ENCODE results near the gene PLAAT3.

PLAAT3 gene

DNA sequence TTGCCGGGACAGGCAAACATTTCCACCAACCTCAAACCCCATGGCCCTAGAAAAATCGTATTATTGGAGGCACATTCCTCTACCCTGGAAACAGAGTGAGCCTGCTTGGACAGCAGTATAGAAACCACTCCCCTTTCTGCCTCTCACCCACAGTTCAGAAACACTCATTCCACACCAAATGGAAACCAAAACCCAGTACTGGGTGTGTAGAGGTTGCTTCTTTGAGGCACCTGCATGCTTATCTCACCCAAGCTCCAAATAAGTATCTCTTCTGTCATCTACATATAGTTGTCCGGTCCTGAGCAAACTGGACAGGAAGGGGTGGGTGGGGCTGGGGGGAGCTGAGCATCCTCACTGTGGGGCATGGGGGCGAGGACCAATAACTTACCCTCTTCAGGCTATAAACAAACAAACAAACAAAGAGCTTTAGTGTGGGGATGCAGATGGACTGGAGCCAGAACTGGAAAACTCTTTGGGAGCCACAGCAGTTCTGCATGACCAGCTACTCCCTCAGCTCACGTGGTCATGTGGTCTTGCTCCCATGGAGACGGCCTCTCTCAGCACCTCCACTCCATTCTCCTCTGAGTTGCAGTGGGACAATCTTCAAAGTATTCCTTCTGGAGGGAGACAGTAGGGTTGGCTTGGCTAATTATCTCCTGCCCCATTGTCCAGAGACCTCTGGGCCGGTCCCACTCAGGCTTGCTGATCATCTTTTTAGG is 50.0 kb downstream of the PLAAT3 start:
- no peak overlapping the region for H3K4me3 ChIP-seq (ENCODE audit: low read depth, low read length)
- DNase-seq (ENCODE audit: low read depth) = no peak
- TF ChIP-seq CTCF (IDR thresholded peaks at IDR 0.05; ENCODE audit: low read depth, low read length) (no peak), MYC (IDR thresholded peaks at IDR 0.05; ENCODE audit: low read depth, low read length) (no peak), POLR2A (IDR thresholded peaks at IDR 0.05; ENCODE audit: extremely low read depth, insufficient read length) (no peak)
- TF ChIP-seq, protein P1, sequence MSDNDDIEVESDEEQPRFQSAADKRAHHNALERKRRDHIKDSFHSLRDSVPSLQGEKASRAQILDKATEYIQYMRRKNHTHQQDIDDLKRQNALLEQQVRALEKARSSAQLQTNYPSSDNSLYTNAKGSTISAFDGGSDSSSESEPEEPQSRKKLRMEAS (IDR thresholded peaks at IDR 0.05; ENCODE audit: low read depth, low read length) = no peak

DNA sequence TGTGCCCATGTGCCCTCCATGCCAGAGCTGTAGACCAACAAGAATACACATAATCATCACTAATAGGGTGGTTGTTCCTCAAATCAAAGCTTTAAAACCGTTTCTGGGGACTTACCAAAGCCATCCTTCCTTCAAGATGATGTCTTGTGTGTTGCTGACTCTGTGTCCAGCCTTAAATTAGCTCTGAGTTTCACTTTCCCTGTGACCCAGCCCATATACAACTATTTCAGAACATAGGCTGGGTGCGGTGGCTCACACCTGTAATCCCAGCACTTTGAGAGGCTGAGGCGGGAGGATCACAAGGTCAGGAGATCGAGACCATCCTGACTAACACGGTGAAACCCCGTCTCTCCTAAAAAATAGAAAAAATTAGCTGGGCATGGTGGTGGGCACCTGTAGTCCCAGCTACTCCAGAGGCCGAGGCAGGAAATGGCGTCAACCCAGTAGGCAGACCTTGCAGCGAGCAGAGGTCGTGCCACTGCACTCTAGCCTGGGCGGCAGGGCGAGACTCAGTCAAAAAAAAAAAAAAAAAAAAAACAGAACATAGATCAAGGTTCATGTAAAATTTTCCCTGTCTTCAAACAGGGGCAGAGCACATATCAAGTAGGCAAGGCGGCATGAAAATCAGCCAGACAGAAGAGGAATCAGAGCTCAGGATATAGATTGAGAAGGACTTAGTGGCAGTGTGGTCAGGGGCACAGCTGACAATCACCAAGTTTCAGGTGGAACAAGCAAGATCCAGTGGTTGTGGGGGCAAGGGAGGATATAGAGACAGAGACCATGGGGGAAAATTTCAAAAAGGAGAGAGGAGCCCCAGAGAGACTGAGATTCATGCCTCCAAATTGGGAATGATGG is 50.8 kb downstream of the PLAAT3 start, which contains the start of gene PLAAT2:
PLAAT2 (minus strand) TSS at position 179 of the 855 bp plus-strand sequence; CDS start at position 124, 55 bp downstream.
- DNase-seq (ENCODE audit: low read depth) = no peak
- TF ChIP-seq POLR2A (IDR thresholded peaks at IDR 0.05; ENCODE audit: extremely low read depth, insufficient read length) (no peak), CTCF (IDR thresholded peaks at IDR 0.05; ENCODE audit: low read depth, low read length) (no peak)

DNA sequence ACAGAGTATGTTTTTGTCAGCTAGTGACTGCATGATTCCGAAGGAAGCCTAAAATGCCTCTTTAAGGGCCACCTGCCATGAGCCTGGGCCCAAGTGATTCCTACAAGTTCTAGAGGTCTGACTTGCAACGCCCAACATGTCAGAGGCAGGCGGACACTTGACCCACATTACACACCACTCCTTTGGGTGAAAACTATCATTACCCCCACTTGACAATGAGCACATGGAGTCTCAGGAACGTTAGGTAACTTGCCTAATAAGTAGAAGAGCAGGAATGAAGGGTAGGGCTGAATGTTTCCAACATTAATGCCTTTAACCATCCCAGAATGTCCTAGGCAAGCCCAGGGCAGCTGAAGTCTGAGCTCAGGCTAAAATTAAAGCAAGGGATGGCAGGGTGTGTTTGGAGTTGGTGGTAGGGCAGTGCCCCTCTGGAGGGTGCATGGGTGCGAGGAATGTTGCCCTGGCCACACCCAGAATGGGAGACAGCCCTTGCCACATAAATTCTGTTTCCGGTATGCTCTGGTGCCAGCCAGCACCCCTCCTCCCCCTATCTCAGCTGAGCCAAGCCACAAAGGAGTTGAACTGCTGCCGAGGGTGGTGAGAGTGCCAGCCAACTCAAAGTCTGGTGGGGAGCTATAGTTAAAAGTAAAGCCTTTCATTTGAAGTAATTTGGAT is 53.6 kb downstream of the PLAAT3 start:
- no peak for DNase-seq (ENCODE audit: low read depth)

More for the DNA sequence above, 50.8 kb downstream of the PLAAT3 start, which contains the start of gene PLAAT2:
- no peak within 1 kb of the TSS for H3K4me3 ChIP-seq (ENCODE audit: low read depth, low read length)

DNA sequence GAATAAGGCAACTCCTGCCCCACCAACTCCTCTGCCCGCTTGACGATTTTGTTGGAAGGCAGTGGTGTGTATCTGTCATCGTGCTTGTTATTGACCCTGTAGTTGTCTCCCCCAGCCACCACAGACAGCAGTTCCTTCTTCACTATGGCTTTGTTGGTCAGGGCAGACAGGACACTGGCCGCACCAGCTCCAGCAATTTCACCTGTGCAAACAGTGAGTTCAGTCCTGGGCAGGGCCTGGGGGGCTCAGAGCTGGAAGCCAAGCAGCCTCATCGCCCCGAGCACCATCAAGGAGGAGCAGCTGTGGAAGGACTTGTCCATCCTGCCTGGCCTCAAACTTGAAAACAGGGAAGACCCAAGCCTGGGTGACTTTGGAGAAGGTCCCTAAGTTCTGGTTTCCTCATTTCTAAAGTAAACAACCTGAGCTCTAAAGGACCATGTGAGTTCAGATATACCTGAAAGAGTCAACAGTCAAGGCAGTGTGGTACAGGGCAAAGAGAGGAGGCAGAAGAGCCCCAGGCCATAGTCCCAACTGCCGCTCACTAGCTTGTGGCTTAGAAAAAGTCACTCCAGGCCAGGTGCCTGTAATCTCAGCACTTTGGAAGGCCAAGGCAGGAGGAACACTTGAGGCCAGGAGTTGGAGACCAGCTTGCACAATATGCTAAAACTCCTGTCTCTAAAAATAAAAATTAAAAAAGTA is 55.6 kb downstream of the PLAAT3 start:
- DNase-seq (ENCODE audit: low read depth) = no peak
- TF ChIP-seq MYC (IDR thresholded peaks at IDR 0.05; ENCODE audit: low read depth, low read length) = no peak
- TF ChIP-seq, protein P1 (IDR thresholded peaks at IDR 0.05; ENCODE audit: low read depth, low read length) = no peak
- no peak for TF ChIP-seq CTCF (IDR thresholded peaks at IDR 0.05; ENCODE audit: low read depth, low read length)
- no peak for TF ChIP-seq POLR2A (IDR thresholded peaks at IDR 0.05; ENCODE audit: extremely low read depth, insufficient read length)
- no peak overlapping the region for H3K4me3 ChIP-seq (ENCODE audit: low read depth, low read length)

More for the DNA sequence above, 53.6 kb downstream of the PLAAT3 start:
- H3K4me3 ChIP-seq (ENCODE audit: low read depth, low read length) = no peak overlapping the region
- TF ChIP-seq POLR2A (IDR thresholded peaks at IDR 0.05; ENCODE audit: extremely low read depth, insufficient read length) (no peak), MYC (IDR thresholded peaks at IDR 0.05; ENCODE audit: low read depth, low read length) (no peak), CTCF (IDR thresholded peaks at IDR 0.05; ENCODE audit: low read depth, low read length) (no peak)
- TF ChIP-seq, protein P1 (IDR thresholded peaks at IDR 0.05; ENCODE audit: low read depth, low read length) = no peak

GRCh38 chr11:63557570-63557969 is 56.7 kb downstream of the PLAAT3 start:
- no peak for DNase-seq (ENCODE audit: low read depth)
- TF ChIP-seq, protein P1 (IDR thresholded peaks at IDR 0.05; ENCODE audit: low read depth, low read length) = no peak
- TF ChIP-seq MYC (IDR thresholded peaks at IDR 0.05; ENCODE audit: low read depth, low read length) = no peak
- no peak overlapping the region for H3K4me3 ChIP-seq (ENCODE audit: low read depth, low read length)
